Measurements from ENCODE around the gene AKAP8. TPM values are rescaled to one million over a fixed set of nuclear protein-coding genes. Genes with fewer than 3 reads are reported as not detected.

The AKAP8 gene
- total RNA-seq, 4 donors from 2014 or later, result 21.8 to 33.2 (median 26.6) TPM

GRCh38 chr19:15371786-15372380, 7.7 kb downstream of the AKAP8 start:
- H3K36me3 ChIP-seq, result peaks cover 54 to 64% of the 10 kb centered on the region in 2 donors
- no peak overlapping the region for H3K4me3 ChIP-seq (replicated peaks in 1 of 3)
- H3K27ac ChIP-seq, result no peak overlapping the region
- peaks cover 2 to 36% of the 10 kb centered on the region in 2 donors for H3K4me1 ChIP-seq
- WGBS, 2 donors, result 86 to 91% methylated on average over 14 to 17 of the region's 17 CpGs
- H3K27me3 ChIP-seq, result no peaks in the 10 kb centered on the region
- no peak for DNase-seq
- TF ChIP-seq, protein P1, sequence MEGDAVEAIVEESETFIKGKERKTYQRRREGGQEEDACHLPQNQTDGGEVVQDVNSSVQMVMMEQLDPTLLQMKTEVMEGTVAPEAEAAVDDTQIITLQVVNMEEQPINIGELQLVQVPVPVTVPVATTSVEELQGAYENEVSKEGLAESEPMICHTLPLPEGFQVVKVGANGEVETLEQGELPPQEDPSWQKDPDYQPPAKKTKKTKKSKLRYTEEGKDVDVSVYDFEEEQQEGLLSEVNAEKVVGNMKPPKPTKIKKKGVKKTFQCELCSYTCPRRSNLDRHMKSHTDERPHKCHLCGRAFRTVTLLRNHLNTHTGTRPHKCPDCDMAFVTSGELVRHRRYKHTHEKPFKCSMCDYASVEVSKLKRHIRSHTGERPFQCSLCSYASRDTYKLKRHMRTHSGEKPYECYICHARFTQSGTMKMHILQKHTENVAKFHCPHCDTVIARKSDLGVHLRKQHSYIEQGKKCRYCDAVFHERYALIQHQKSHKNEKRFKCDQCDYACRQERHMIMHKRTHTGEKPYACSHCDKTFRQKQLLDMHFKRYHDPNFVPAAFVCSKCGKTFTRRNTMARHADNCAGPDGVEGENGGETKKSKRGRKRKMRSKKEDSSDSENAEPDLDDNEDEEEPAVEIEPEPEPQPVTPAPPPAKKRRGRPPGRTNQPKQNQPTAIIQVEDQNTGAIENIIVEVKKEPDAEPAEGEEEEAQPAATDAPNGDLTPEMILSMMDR (IDR thresholded peaks at IDR 0.05), result no peak
- TF ChIP-seq POLR2A (IDR thresholded peaks at IDR 0.05), result no peak
- intact Hi-C loops (cut with DNase I), result loop anchor here (10.0 kb wide), 1 partner anchor 183 kb away; no protein-coding TSS in a partner anchor
- H3K9me3 ChIP-seq, result no peaks in the 10 kb centered on the region

DNA sequence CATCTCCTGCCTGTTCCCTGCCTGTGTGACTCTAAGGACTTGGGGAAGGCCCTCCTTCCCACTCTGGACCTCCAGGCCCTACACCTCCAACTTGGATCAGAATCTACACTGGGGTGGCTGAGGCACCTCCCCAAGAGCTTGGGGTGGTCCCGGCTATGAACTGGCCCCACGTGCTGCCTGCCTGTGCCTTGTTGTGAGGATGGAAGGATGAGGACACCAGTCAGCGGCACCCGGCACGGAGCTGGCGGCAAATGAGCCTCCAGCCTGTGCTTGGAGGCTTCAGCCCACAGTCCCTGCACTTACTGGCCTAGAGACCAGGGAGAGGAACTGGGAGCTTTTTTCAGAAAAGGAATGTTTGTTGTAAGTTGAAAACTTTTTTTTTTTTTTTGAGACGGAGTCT, 8.5 kb downstream of the AKAP8 start:
- intact Hi-C loops (cut with DNase I), result loop anchor here (10.0 kb wide), 1 partner anchor 184 kb away; no protein-coding TSS in a partner anchor
- no peak overlapping the region for H3K27ac ChIP-seq
- H3K27me3 ChIP-seq, result no peaks in the 10 kb centered on the region
- DNase-seq, result no peak
- peaks cover 0 to 29% of the 10 kb centered on the region in 2 donors for H3K4me1 ChIP-seq
- H3K9me3 ChIP-seq, result no peaks in the 10 kb centered on the region
- WGBS, 2 donors, result 95 to 99% methylated on average over 5 to 7 of the region's 7 CpGs
- no peak overlapping the region for H3K4me3 ChIP-seq (replicated peaks in 1 of 3)
- H3K36me3 ChIP-seq, result peaks cover 54 to 65% of the 10 kb centered on the region in 2 donors
- no peak for TF ChIP-seq POLR2A (IDR thresholded peaks at IDR 0.05)
- TF ChIP-seq, protein P1 (IDR thresholded peaks at IDR 0.05), result no peak

DNA sequence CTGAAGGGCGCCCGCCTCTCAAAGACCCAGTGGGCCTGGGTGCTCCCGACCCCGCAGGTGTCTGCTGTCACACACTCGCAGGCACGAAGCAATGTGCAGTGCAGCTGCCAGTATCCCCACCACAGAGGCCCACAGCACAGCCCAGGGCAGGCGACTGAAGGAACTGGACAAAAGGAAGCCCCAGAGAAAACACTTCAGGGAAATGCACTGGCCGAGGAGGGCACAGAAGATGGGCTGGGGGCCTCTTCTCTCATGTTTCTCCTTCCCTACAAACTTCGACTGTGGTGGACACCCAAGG, 10.0 kb downstream of the AKAP8 start:
- peaks cover 66 to 77% of the 10 kb centered on the region in 2 donors for H3K36me3 ChIP-seq
- intact Hi-C loops (cut with DNase I), result no loop called here
- WGBS, 2 donors, result 90 to 94% methylated on average over 3 to 9 of the region's 9 CpGs

GRCh38 chr19:15368798-15369593, 10.6 kb downstream of the AKAP8 start:
- WGBS, 2 donors, result 92 to 93% methylated on average over 33 to 35 of the region's 35 CpGs
- Histone ChIP-seq H3K27me3 (no peaks in the 10 kb centered on the region), H3K9me3 (no peaks in the 10 kb centered on the region), H3K4me1 (peaks cover 0 to 12% of the 10 kb centered on the region in 2 donors), H3K4me3 (replicated peaks in 1 of 3) (no peak overlapping the region), H3K27ac (no peak overlapping the region), H3K36me3 (peaks cover 66 to 78% of the 10 kb centered on the region in 2 donors)
- no peak for TF ChIP-seq POLR2A (IDR thresholded peaks at IDR 0.05)
- TF ChIP-seq, protein P1 (IDR thresholded peaks at IDR 0.05), result no peak
- DNase-seq, result no peak
- intact Hi-C loops (cut with DNase I), result no loop called here

More for the DNA sequence above, 10.0 kb downstream of the AKAP8 start:
- Histone ChIP-seq H3K4me3 (replicated peaks in 1 of 3) (no peak overlapping the region), H3K27me3 (no peaks in the 10 kb centered on the region), H3K27ac (no peak overlapping the region), H3K9me3 (no peaks in the 10 kb centered on the region), H3K4me1 (peaks cover 0 to 17% of the 10 kb centered on the region in 2 donors)
- TF ChIP-seq, protein P1 (IDR thresholded peaks at IDR 0.05), result no peak
- TF ChIP-seq POLR2A (IDR thresholded peaks at IDR 0.05), result no peak
- DNase-seq, result no peak

Measured in thyroid gland (tissue), 4 donors.